ENCODE results near the gene CATSPERD. TPM values are rescaled to one million over a fixed set of nuclear protein-coding genes. Genes with fewer than 3 reads are reported as not detected.

The CATSPERD gene
- total RNA-seq, 1 experiment from 2014 or later, result not detected

DNA sequence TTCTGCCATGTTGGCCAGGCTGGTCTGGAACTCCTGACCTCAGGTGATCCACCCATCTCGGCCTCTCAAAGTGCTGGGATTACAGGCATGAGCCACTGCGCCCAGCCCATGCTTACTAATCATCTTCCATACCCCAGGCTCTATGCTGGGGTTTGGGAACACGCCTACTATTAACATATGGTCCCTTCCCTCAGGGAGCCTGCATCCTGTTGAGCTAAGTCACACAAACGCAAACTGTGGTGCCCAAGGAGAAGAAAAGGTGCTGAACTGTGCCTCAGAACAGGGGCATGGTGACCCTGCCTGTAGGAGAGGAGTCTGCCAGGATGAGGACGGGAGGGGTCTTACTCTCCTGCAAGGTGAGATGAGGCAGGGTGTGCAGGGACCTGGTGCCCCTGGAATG lies 45.7 kb upstream of the CATSPERD start:
- CTCF ChIA-PET, result no interaction called here
- no peaks in the 10 kb centered on the region for H3K27me3 Mint-ChIP-seq (ENCODE audit: unreplicated experiment)
- H3K9me3 Mint-ChIP-seq (ENCODE audit: low read depth, unreplicated experiment), result no peaks in the 10 kb centered on the region
- TF ChIP-seq, protein P1, sequence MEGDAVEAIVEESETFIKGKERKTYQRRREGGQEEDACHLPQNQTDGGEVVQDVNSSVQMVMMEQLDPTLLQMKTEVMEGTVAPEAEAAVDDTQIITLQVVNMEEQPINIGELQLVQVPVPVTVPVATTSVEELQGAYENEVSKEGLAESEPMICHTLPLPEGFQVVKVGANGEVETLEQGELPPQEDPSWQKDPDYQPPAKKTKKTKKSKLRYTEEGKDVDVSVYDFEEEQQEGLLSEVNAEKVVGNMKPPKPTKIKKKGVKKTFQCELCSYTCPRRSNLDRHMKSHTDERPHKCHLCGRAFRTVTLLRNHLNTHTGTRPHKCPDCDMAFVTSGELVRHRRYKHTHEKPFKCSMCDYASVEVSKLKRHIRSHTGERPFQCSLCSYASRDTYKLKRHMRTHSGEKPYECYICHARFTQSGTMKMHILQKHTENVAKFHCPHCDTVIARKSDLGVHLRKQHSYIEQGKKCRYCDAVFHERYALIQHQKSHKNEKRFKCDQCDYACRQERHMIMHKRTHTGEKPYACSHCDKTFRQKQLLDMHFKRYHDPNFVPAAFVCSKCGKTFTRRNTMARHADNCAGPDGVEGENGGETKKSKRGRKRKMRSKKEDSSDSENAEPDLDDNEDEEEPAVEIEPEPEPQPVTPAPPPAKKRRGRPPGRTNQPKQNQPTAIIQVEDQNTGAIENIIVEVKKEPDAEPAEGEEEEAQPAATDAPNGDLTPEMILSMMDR (IDR thresholded peaks at IDR 0.05; ENCODE audit: unreplicated experiment), result no peak
- BruUV-seq (replicated peaks), result no TSS peak
- no peak for DNase-seq
- H3K36me3 Mint-ChIP-seq (ENCODE audit: insufficient read depth, unreplicated experiment), result peaks cover 17% of the 10 kb centered on the region
- H3K4me3 Mint-ChIP-seq (ENCODE audit: low read depth, unreplicated experiment), result no peak overlapping the region
- intact Hi-C loops (cut with micrococcal nuclease; ENCODE audit: unreplicated experiment), result no loop called here
- no peak overlapping the region for H3K27ac Mint-ChIP-seq (ENCODE audit: unreplicated experiment)
- peaks cover 8% of the 10 kb centered on the region for H3K4me1 Mint-ChIP-seq (ENCODE audit: low read depth, unreplicated experiment)

DNA sequence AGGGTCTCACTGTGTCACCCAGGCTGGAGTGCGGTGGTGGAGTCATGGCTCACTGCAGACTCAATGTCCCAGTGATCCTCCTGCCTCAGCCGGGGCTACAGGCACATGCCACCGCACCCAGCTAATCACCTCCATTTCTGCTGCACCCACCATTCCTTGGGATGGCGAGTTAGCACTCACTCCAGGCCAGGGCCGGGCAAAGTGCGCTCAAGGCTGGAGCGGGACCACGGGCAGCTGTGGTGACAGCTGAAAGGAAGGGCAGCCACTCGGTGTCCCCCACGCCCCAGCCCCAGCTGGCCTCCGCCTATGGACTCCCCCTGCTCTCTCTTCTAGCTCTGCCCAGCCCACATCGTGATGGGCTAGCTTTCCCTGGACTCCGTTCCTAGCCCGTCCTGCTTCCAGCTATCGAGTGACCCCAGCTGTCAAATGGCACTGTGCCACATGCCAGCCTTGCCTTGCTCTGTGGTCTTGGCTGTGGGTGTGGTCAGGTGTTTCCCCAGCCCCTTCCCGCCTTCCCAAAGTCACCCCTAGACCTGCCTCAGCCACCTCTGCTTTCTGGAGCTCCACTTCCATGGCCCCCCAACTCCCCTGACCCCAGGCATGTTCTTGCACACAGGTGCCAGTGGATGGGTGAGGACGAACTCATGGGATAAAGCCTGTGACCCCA lies 44.2 kb upstream of the CATSPERD start:
- DNase-seq, result no peak
- peaks cover 26% of the 10 kb centered on the region for H3K36me3 Mint-ChIP-seq (ENCODE audit: insufficient read depth, unreplicated experiment)
- H3K27me3 Mint-ChIP-seq (ENCODE audit: unreplicated experiment), result peaks cover 4% of the 10 kb centered on the region
- H3K4me1 Mint-ChIP-seq (ENCODE audit: low read depth, unreplicated experiment), result peaks cover 12% of the 10 kb centered on the region
- TF ChIP-seq, protein P1 (IDR thresholded peaks at IDR 0.05; ENCODE audit: unreplicated experiment), result no peak
- no TSS peak for BruUV-seq (replicated peaks)
- CTCF ChIA-PET, result no interaction called here
- intact Hi-C loops (cut with micrococcal nuclease; ENCODE audit: unreplicated experiment), result no loop called here
- H3K9me3 Mint-ChIP-seq (ENCODE audit: low read depth, unreplicated experiment), result no peaks in the 10 kb centered on the region
- H3K27ac Mint-ChIP-seq (ENCODE audit: unreplicated experiment), result no peak overlapping the region
- no peak overlapping the region for H3K4me3 Mint-ChIP-seq (ENCODE audit: low read depth, unreplicated experiment)

DNA sequence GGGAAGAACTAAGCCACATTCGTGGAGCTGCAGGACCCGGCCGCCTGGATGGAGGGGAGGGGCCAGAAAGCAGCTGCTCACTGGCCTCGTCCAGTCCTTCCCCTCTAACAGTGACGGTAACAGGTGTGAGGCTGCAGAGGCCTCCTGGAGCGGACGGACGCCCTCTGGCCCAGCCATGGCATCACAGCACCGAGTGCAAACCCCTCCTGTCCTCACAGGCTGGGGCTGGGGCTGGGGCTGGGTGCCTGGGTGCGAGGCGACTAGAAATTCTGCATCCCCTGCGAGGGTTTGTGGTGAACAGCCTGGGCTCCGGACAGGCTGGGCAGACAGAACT lies 43.7 kb upstream of the CATSPERD start:
- DNase-seq, result no peak
- H3K9me3 Mint-ChIP-seq (ENCODE audit: low read depth, unreplicated experiment), result no peaks in the 10 kb centered on the region
- no TSS peak for BruUV-seq (replicated peaks)
- CTCF ChIA-PET, result no interaction called here
- intact Hi-C loops (cut with micrococcal nuclease; ENCODE audit: unreplicated experiment), result no loop called here
- H3K27me3 Mint-ChIP-seq (ENCODE audit: unreplicated experiment), result peaks cover 9% of the 10 kb centered on the region
- no peak overlapping the region for H3K4me3 Mint-ChIP-seq (ENCODE audit: low read depth, unreplicated experiment)
- H3K4me1 Mint-ChIP-seq (ENCODE audit: low read depth, unreplicated experiment), result peaks cover 17% of the 10 kb centered on the region
- TF ChIP-seq, protein P1 (IDR thresholded peaks at IDR 0.05; ENCODE audit: unreplicated experiment), result no peak
- H3K36me3 Mint-ChIP-seq (ENCODE audit: insufficient read depth, unreplicated experiment), result peaks cover 31% of the 10 kb centered on the region
- no peak overlapping the region for H3K27ac Mint-ChIP-seq (ENCODE audit: unreplicated experiment)

DNA sequence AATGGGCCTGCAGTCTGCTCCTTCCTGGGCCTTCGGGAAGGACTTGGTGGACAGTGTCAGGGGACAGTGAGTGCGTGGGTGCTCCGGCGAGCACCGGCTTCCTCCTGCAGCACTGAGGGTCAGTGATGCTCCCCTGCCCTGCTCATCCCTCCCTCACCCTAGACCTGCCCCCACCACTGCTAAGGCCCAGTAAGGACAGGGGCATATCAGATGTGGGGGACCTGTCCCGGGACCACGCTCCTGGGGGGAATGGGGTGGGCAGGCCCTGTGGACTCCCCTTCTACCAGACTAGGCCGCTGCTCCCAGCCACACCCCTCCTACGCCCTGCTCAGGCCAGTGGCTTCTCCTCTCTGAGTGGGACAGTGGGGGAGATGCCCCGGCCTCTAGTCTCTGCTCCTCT lies 43.3 kb upstream of the CATSPERD start:
- BruUV-seq (replicated peaks), result no TSS peak
- H3K27me3 Mint-ChIP-seq (ENCODE audit: unreplicated experiment), result peaks cover 9% of the 10 kb centered on the region
- intact Hi-C loops (cut with micrococcal nuclease; ENCODE audit: unreplicated experiment), result no loop called here
- no peak overlapping the region for H3K27ac Mint-ChIP-seq (ENCODE audit: unreplicated experiment)
- H3K4me1 Mint-ChIP-seq (ENCODE audit: low read depth, unreplicated experiment), result peaks cover 18% of the 10 kb centered on the region
- CTCF ChIA-PET, result no interaction called here
- DNase-seq, result no peak
- H3K36me3 Mint-ChIP-seq (ENCODE audit: insufficient read depth, unreplicated experiment), result peaks cover 35% of the 10 kb centered on the region
- H3K9me3 Mint-ChIP-seq (ENCODE audit: low read depth, unreplicated experiment), result no peaks in the 10 kb centered on the region
- TF ChIP-seq, protein P1 (IDR thresholded peaks at IDR 0.05; ENCODE audit: unreplicated experiment), result no peak
- no peak overlapping the region for H3K4me3 Mint-ChIP-seq (ENCODE audit: low read depth, unreplicated experiment)

Data from Calu3 (cell line).